Suprapubic skin (tissue), 4 donors: ENCODE data around the gene ZNF526. TPM values are rescaled to one million over a fixed set of nuclear protein-coding genes. Genes with fewer than 3 reads are reported as not detected.
A peak's percentile ranks its signal among the peaks of the same experiment; 100 is the strongest.

Experiments
- DNase-seq, 2 donors: peaks; one replicate each; pipeline ENCODE4 v3.0.0-alpha.2; 2019; ENCODE audit warnings: low spot score in 2 of 2
- H3K27ac ChIP-seq: fragments of 200-600 bp; sonication (generic); one replicate; pipeline ENCODE4 v1.5.1; 2019
- H3K27me3 ChIP-seq: fragments of 200-600 bp; sonication (generic); one replicate; pipeline ENCODE4 v1.5.1; 2019
- H3K36me3 ChIP-seq: fragments of 200-600 bp; sonication (generic); one replicate; pipeline ENCODE4 v1.5.1; 2019
- H3K4me1 ChIP-seq: fragments of 200-600 bp; sonication (generic); one replicate; pipeline ENCODE4 v1.5.1; 2019
- H3K4me3 ChIP-seq: fragments of 200-600 bp; sonication (generic); one replicate; pipeline ENCODE4 v1.5.1; 2019; ENCODE audit warnings: mild to moderate bottlenecking
- H3K9me3 ChIP-seq: fragments of 200-600 bp; sonication (generic); one replicate; pipeline ENCODE4 v1.5.1; 2019
- EP300 ChIP-seq: sonication (generic); formaldehyde crosslinking; IDR thresholded peaks from one replicate; pipeline ENCODE4 v1.6.1; 2017; ENCODE audit warnings: antibody characterized with exemption
- POLR2A ChIP-seq, 2 donors: fragments of 450-650 bp; IDR thresholded peaks; one replicate each; pipeline ENCODE4 v1.6.1; 2017; ENCODE audit warnings: antibody characterized with exemption in 2 of 2, mild to moderate bottlenecking in 2 of 2, moderate library complexity in 2 of 2
- POLR2AphosphoS5 ChIP-seq, 3 donors: sonication (generic); formaldehyde crosslinking; IDR thresholded peaks; one replicate each; pipeline ENCODE4 v1.6.1; 2017; ENCODE audit warnings: antibody characterized with exemption in 3 of 3
- WGBS: methylation state at CpG from one replicate; pipeline ENCODE4 v1.1.5; 2018; 5-methylcytosine and 5-hydroxymethylcytosine counted together
- total RNA-seq, 4 donors: library from RNA; depleted of rRNA; stranded (reverse); fragments of >200 nt; gene quantifications; one replicate each; pipeline ENCODE4 v1.1.0, GENCODE V29; 2016
- TF ChIP-seq, protein P1 (sequence below), 2 donors: fragments of 200-600 bp in 1 of 2; fragments of 450-650 bp in 1 of 2; sonication (generic) in 1 of 2; IDR thresholded peaks; one replicate each; pipeline ENCODE4 v1.5.1; 2016 to 2019; ENCODE audit warnings: antibody characterized with exemption in 2 of 2, mild to moderate bottlenecking in 1 of 2, moderate library complexity in 1 of 2

Gene ZNF526
- total RNA-seq, 4 donors from 2014 or later: 4.2 to 12.9 (median 8.9) TPM

DNA sequence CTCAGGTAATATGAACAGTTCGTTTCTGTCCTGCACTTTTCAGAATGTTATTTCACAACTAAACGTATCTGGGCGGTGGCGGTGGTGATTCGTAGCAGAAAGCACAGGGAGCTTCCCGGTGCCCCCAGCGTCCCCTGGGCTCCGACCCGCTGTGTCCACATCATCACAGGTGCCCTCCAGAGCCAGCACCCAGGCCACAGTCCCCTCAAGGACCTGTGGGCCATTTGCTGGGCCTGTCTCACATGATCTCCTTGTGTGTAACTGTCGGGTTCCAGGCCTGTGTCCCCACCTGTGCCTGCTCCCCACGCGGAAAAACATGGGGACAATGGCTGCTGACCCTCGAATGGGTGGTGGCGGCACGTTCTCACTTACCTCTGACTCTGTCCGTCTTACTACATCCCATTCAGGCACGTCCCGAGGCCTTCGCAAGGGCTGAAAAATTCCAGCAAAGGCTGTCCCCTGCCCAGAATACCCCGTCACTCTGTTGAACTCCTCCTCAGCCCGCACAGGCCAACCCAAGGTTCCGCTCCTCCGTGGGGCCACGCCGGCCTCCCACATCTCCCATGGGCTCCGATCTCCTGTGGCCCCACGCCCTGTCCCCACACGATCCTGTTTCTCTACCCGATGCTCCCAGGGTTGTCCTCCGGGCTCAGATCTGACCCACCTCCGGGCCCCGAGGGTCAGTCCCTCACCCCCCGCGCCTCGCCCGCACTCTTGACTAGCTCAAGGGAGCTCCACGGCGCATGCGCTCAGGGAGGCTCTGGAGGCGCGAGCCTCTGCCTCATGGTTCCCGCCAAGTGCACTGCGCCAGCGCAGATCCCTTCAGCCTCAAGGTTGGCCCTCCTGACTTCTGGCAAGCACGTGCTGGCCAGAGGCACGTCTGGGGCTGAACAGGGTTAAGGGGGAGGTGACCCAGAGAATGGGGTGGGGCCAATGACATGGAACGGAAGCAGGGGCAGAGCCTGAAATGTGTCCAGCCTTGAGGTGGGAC lies 23.8 kb upstream of the ZNF526 start:
- H3K27me3 ChIP-seq: no peaks in the 10 kb centered on the region
- H3K9me3 ChIP-seq: no peaks in the 10 kb centered on the region
- no peak overlapping the region for H3K4me3 ChIP-seq
- DNase-seq: no peak
- H3K27ac ChIP-seq: no peak overlapping the region
- 87% methylated on average over 41 of the region's 47 CpGs for WGBS
- H3K36me3 ChIP-seq: peaks cover 19% of the 10 kb centered on the region
- TF ChIP-seq POLR2A (IDR thresholded peaks at IDR 0.05) (no peak), EP300 (no peak)
- TF ChIP-seq, protein P1, sequence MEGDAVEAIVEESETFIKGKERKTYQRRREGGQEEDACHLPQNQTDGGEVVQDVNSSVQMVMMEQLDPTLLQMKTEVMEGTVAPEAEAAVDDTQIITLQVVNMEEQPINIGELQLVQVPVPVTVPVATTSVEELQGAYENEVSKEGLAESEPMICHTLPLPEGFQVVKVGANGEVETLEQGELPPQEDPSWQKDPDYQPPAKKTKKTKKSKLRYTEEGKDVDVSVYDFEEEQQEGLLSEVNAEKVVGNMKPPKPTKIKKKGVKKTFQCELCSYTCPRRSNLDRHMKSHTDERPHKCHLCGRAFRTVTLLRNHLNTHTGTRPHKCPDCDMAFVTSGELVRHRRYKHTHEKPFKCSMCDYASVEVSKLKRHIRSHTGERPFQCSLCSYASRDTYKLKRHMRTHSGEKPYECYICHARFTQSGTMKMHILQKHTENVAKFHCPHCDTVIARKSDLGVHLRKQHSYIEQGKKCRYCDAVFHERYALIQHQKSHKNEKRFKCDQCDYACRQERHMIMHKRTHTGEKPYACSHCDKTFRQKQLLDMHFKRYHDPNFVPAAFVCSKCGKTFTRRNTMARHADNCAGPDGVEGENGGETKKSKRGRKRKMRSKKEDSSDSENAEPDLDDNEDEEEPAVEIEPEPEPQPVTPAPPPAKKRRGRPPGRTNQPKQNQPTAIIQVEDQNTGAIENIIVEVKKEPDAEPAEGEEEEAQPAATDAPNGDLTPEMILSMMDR (IDR thresholded peaks at IDR 0.05): no peak
- peaks cover 46% of the 10 kb centered on the region for H3K4me1 ChIP-seq

DNA sequence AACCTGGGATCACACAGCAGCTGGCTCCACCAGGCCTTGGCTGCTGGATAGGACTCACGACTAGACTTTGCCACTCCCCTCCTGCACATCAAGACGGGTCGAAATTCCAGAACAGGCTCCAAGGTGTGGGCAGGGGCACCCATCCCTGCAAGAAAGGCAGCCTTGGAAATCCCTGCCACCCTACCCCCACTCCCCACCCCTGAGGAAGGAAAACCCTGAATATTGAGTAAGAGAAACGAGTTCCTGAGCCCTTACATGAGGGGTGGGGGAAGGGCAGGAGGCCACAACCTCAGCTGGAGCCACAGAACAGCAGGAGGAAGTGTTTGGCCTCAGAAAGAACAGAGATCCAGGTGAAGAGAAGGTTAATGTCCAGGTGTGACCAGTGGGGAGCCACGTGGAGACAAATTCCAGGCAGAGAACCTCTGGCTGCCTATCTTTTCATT lies 22.7 kb upstream of the ZNF526 start:
- Histone ChIP-seq H3K4me1 (peaks cover 47% of the 10 kb centered on the region), H3K27me3 (no peaks in the 10 kb centered on the region), H3K36me3 (peaks cover 22% of the 10 kb centered on the region), H3K4me3 (no peak overlapping the region), H3K9me3 (no peaks in the 10 kb centered on the region), H3K27ac (no peak overlapping the region)
- TF ChIP-seq, protein P1 (IDR thresholded peaks at IDR 0.05): no peak
- TF ChIP-seq POLR2A (IDR thresholded peaks at IDR 0.05) (no peak), POLR2AphosphoS5 (IDR thresholded peaks at IDR 0.05) (no peak), EP300 (no peak)
- 20% methylated on average over 5 of the region's 5 CpGs for WGBS
- no peak for DNase-seq

DNA sequence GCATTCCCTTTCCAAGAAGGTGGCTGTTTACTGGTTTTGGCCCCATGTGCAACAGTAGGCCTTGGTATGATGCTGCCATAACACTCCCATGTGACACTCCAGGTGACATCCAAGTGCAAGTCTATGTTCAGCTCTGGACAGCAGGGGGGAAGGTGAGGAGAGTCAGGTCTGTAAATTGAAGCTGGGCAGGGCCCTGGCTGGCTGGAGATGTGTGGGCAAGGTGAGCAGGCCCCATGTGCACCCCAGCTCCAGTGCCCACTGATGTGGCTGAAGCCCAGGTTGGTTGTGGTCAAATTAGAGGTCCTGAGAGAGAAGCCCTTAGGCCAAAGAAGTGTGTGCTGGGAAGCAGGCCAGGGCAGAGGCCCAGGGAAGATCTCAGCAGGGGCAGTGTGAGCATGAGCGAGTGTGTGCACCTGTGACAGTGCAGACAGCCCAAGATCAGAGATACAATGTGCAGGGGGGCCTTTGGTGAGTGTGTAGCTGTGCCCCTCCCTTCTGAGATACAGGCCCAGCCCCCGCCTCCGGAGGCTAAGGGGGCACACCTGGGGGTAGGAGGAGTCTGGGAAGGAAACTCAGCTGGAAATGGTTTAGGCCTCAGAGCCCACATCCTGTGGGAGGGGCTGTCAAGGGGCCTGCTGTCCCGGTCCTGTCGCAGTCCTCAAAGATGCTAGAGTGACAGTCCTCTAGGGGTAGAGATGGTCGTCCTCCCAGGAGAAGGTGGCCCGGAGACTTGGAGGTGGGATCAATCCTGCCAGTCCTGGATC lies 21.3 kb upstream of the ZNF526 start:
- TF ChIP-seq POLR2AphosphoS5 (IDR thresholded peaks at IDR 0.05): no peak
- TF ChIP-seq POLR2A (IDR thresholded peaks at IDR 0.05): no peak
- no peak for TF ChIP-seq EP300
- TF ChIP-seq, protein P1 (IDR thresholded peaks at IDR 0.05): no peak
- H3K4me3 ChIP-seq: peak overlapping the region; percentile 9
- WGBS: 59% methylated on average over 3 of the region's 7 CpGs
- peaks cover 50% of the 10 kb centered on the region for H3K4me1 ChIP-seq
- H3K27me3 ChIP-seq: no peaks in the 10 kb centered on the region
- DNase-seq: no peak
- H3K27ac ChIP-seq: peak overlapping the region; percentile 24
- no peaks in the 10 kb centered on the region for H3K9me3 ChIP-seq
- H3K36me3 ChIP-seq: peaks cover 31% of the 10 kb centered on the region

DNA sequence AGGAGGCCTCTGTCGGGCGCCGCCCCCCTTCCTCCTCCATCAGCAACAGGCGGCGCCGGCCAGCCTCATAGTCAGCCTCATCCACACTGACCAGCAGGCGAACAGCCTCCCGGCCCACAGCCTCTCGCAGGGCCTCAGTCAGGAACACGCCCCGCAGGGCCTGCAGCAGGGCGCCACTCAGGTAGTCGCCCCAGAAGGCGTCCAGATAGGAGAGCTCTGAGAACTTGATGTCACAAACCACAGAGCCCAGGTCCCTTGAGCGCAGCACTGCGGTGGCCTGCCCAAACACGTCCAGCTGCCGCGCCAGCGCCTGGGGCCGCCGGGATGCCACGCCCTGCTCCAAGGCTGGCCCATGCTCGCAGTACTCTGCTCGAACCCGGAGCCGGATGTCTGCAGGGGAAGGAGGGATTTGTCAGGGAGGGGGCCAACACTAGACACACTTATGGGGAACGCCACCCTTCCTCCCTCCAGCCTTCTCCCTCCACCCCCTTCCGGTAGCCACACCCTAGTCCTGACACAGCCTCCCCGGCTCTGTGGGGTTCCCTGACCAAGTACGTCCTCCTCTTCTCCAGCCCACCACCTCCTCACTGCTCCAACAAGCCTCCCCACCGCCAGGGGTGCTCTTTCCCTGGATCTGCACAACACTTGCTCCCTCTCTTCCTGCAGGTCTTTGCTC lies 20.5 kb upstream of the ZNF526 start:
- Histone ChIP-seq H3K4me1 (peaks cover 52% of the 10 kb centered on the region), H3K27me3 (no peaks in the 10 kb centered on the region), H3K4me3 (peak overlapping the region; percentile 9), H3K9me3 (no peaks in the 10 kb centered on the region), H3K36me3 (peaks cover 38% of the 10 kb centered on the region), H3K27ac (peak overlapping the region; percentile 24)
- TF ChIP-seq, protein P1 (IDR thresholded peaks at IDR 0.05): peak in 1 of 2 donors; percentile 41
- no peak for TF ChIP-seq POLR2AphosphoS5 (IDR thresholded peaks at IDR 0.05)
- 62% methylated on average over 24 of the region's 32 CpGs for WGBS
- peak in 1 of 2 donors; percentile 81 for DNase-seq
